ENCODE results near the gene PDILT. TPM values are rescaled to one million over a fixed set of nuclear protein-coding genes. Genes with fewer than 3 reads are reported as not detected.

PDILT gene
- total and polyA plus RNA-seq, 2 of the 8 experiments (the other 6 are each of a cell fraction or from before 2014, with no cell fraction given), result not detected

GRCh38 chr16:20383106-20384029, 21.2 kb downstream of the PDILT start:
- Histone ChIP-seq H2BK5ac (ENCODE audit: low read depth, low read length) (no peak overlapping the region), H3K9me3 (ENCODE audit: insufficient read depth in 2 of 2, low read depth in 1 of 2, low read length in 1 of 2) (no peaks in the 10 kb centered on the region), H4K91ac (replicated peaks; ENCODE audit: insufficient read length, low read length) (no peak overlapping the region), H2BK120ac (replicated peaks; ENCODE audit: low read depth, low read length) (no peak overlapping the region), H2BK20ac (ENCODE audit: low read length) (no peak overlapping the region), H3K23ac (ENCODE audit: insufficient read length) (no peak overlapping the region), H2BK15ac (ENCODE audit: low read length) (no peak overlapping the region), H3K4me1 (replicated peaks in 1 of 4; ENCODE audit: control insufficient read depth in 3 of 4, insufficient read depth in 4 of 4, low read length in 3 of 4) (peaks cover 0 to 5% (median 2%) of the 10 kb centered on the region in 4 experiments; a peak in 4 of 7 replicates), H2AK5ac (ENCODE audit: low read depth, low read length) (no peak overlapping the region), H3K4me3 (ENCODE audit: extremely low read depth in 1 of 4, insufficient read depth in 2 of 4, low read depth in 3 of 4, low read length in 4 of 4) (no peak overlapping the region), H2BK12ac (ENCODE audit: low read depth, low read length) (peak overlapping the region; percentile 64; the same call in 1 of the 2 replicates), H3K27ac (ENCODE audit: low read depth, low read length) (no peak overlapping the region), H2AFZ (ENCODE audit: low read length) (peak overlapping the region; percentile 91), H3K18ac (ENCODE audit: extremely low read depth, low read length) (no peak overlapping the region), H3K4me2 (ENCODE audit: insufficient read depth in 1 of 2, low read depth in 2 of 2, low read length in 2 of 2) (no peak overlapping the region; a peak in 1 of 4 replicates), H4K20me1 (replicated peaks in 1 of 2; ENCODE audit: control insufficient read depth in 1 of 2, insufficient read depth in 2 of 2, low read length in 2 of 2) (no peaks in the 10 kb centered on the region), H3K9ac (replicated peaks in 1 of 4; ENCODE audit: extremely low read depth in 1 of 4, low read depth in 3 of 4, low read length in 3 of 4) (no peak overlapping the region), H3K56ac (replicated peaks; ENCODE audit: insufficient read length, low read depth, low read length) (no peak overlapping the region), H3K36me3 (ENCODE audit: control insufficient read depth in 2 of 4, insufficient read depth in 4 of 4, low read length in 3 of 4) (no peaks in the 10 kb centered on the region), H3K79me1 (ENCODE audit: low read depth, low read length) (no peaks in the 10 kb centered on the region; the same call in 1 of the 2 replicates), H3K4ac (replicated peaks; ENCODE audit: insufficient read length, low read depth, low read length) (no peak overlapping the region), H4K5ac (ENCODE audit: insufficient read length, low read depth, low read length) (no peak overlapping the region), H3K23me2 (ENCODE audit: low read depth, low read length) (peaks cover 2% of the 10 kb centered on the region; the same call in 1 of the 2 replicates), H3K14ac (ENCODE audit: insufficient read length) (no peak overlapping the region), H3K27me3 (replicated peaks in 1 of 4; ENCODE audit: control insufficient read depth in 3 of 4, extremely low read depth in 1 of 4, insufficient read depth in 3 of 4, low read length in 3 of 4) (no peaks in the 10 kb centered on the region), H4K8ac (ENCODE audit: extremely low read depth, insufficient read depth, low read length) (peak overlapping the region; percentile 3), H3K79me2 (ENCODE audit: control insufficient read depth in 1 of 2, insufficient read depth in 2 of 2, low read length in 2 of 2) (no peaks in the 10 kb centered on the region)
- peak; percentile 69 for FAIRE-seq
- POLR2A ChIA-PET (ENCODE audit: partially characterized antibody), result interaction anchor here (0.7 to 1.5 kb wide), 2 partner anchors 23 to 483 kb away, joined by 3 read pairs; no protein-coding TSS in a partner anchor
- peak; percentile 67 to 82 for DNase-seq (ENCODE audit: low read depth in 1 of 2, low spot score in 2 of 2)
- CTCF ChIA-PET (ENCODE audit: partially characterized antibody), result interaction anchor here (0.5 to 7.6 kb wide), 45 partner anchors 8 to 828 kb away, joined by 3 to 114 read pairs (median 4); partner anchors contain the start of gene VPS35L
- TF ChIP-seq TCF12 (IDR thresholded peaks at IDR 0.05; ENCODE audit: low read depth, low read length) (no peak), RAD21 (IDR thresholded peaks at IDR 0.05 in 1 of 2, conservative IDR thresholded peaks at IDR 0.05 in 1 of 2; ENCODE audit: low read depth in 2 of 2, low read length in 2 of 2) (peak; percentile 92 to 97), MAX (IDR thresholded peaks at IDR 0.05) (no peak)
- TF ChIP-seq, protein P1, sequence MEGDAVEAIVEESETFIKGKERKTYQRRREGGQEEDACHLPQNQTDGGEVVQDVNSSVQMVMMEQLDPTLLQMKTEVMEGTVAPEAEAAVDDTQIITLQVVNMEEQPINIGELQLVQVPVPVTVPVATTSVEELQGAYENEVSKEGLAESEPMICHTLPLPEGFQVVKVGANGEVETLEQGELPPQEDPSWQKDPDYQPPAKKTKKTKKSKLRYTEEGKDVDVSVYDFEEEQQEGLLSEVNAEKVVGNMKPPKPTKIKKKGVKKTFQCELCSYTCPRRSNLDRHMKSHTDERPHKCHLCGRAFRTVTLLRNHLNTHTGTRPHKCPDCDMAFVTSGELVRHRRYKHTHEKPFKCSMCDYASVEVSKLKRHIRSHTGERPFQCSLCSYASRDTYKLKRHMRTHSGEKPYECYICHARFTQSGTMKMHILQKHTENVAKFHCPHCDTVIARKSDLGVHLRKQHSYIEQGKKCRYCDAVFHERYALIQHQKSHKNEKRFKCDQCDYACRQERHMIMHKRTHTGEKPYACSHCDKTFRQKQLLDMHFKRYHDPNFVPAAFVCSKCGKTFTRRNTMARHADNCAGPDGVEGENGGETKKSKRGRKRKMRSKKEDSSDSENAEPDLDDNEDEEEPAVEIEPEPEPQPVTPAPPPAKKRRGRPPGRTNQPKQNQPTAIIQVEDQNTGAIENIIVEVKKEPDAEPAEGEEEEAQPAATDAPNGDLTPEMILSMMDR (IDR thresholded peaks at IDR 0.05; ENCODE audit: control extremely low read depth in 1 of 3, insufficient read depth in 1 of 3, low read depth in 1 of 3, low read length in 3 of 3), result peak; percentile 50 to 94 (median 88)
- TF ChIP-seq, protein P2, sequence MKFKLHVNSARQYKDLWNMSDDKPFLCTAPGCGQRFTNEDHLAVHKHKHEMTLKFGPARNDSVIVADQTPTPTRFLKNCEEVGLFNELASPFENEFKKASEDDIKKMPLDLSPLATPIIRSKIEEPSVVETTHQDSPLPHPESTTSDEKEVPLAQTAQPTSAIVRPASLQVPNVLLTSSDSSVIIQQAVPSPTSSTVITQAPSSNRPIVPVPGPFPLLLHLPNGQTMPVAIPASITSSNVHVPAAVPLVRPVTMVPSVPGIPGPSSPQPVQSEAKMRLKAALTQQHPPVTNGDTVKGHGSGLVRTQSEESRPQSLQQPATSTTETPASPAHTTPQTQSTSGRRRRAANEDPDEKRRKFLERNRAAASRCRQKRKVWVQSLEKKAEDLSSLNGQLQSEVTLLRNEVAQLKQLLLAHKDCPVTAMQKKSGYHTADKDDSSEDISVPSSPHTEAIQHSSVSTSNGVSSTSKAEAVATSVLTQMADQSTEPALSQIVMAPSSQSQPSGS (IDR thresholded peaks at IDR 0.05; ENCODE audit: low read length), result no peak
- 54% methylated on average over 8 of the region's 11 CpGs; no CpG with 5 or more reads in 1 of the 2 experiments for WGBS, 2 experiments (ENCODE audit: extremely low coverage in 1 of 2, insufficient coverage in 1 of 2, insufficient read length in 1 of 2, insufficient replicate concordance in 2 of 2, low coverage in 1 of 2, low lambda C conversion rate in 2 of 2, missing lambda C conversion rate in 1 of 2)

Measured in H1 (cell line).